ENCODE data around the gene KLK6.

- TF ChIP-seq CTCF (IDR thresholded peaks at IDR 0.05), result no peak
- no peak for TF ChIP-seq POLR2AphosphoS5 (IDR thresholded peaks at IDR 0.05; ENCODE audit: low read depth, low read length)
- no peak for TF ChIP-seq SIN3A (IDR thresholded peaks at IDR 0.05; ENCODE audit: borderline replicate concordance, insufficient read depth, low read depth, low read length)
- TF ChIP-seq REST (IDR thresholded peaks at IDR 0.05; ENCODE audit: insufficient read depth in 1 of 2, low read depth in 2 of 2, low read length in 1 of 2), result no peak
Measured at GRCh38 chr19:50978772-50979390, 9.5 kb upstream of the KLK6 start.

Measured in Panc1 (cell line).